ENCODE measurements around the gene ZC3H14. TPM values are rescaled to one million over a fixed set of nuclear protein-coding genes. Genes with fewer than 3 reads are reported as not detected.

ZC3H14 gene
- total and polyA plus RNA-seq, 12 donors: 24.5 to 49.4 (median 38.0) TPM

DNA sequence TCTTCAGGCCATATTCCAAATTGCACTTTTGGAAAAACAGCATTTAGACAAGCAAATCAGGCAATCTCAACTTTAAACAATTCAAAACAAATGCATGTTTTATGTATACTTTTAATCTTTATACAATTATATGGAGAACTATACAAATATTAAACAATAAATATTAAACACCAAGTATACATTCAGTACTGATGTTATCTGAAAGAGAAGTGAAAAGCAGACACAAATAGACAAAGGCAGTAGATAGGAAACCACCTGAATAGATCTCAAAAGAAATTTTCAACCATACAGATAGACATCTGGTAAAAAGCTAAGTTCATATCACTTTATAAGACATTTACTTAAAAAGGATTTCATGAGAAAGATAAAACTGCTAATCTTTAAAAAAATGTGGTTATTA is 65.2 kb downstream of the ZC3H14 start:
- Histone ChIP-seq H3K4me1 (no peaks in the 10 kb centered on the region), H3K27me3 (no peaks in the 10 kb centered on the region), H3K36me3 (no peaks in the 10 kb centered on the region), H3K9me3 (no peaks in the 10 kb centered on the region), H3K27ac (no peak overlapping the region), H3K4me3 (no peak overlapping the region)
- ATAC-seq (no peak), DNase-seq (no peak)
- intact Hi-C loops (cut with DNase I): no loop called here
- no peak for TF ChIP-seq CTCF (IDR thresholded peaks at IDR 0.05)

DNA sequence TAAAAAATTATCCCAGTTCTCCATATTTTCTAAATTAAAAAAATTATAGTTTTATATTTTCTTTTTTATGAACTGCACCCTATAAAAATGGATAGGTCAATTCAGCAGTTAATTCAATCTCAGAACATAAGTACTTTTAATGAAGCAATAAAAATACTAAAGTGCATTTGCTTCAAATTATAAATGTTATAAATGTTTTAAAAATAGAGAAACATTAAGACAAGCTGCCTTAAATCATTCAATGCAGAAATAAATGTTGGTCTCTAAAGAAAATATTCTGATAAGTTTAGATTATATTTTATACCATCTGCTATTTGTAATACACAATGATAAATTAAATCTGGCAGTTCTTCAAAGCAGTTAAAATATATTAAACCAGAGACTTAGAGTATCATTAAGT is 65.6 kb downstream of the ZC3H14 start:
- no peaks in the 10 kb centered on the region for H3K4me1 ChIP-seq
- no peaks in the 10 kb centered on the region for H3K9me3 ChIP-seq
- no peak overlapping the region for H3K27ac ChIP-seq
- ATAC-seq (no peak), DNase-seq (no peak)
- TF ChIP-seq CTCF (IDR thresholded peaks at IDR 0.05): no peak
- H3K36me3 ChIP-seq: no peaks in the 10 kb centered on the region
- intact Hi-C loops (cut with DNase I): no loop called here
- H3K27me3 ChIP-seq: no peaks in the 10 kb centered on the region
- no peak overlapping the region for H3K4me3 ChIP-seq

GRCh38 chr14:88630565-88630964 is 67.7 kb downstream of the ZC3H14 start:
- TF ChIP-seq CTCF (IDR thresholded peaks at IDR 0.05): no peak
- Histone ChIP-seq H3K9me3 (no peaks in the 10 kb centered on the region), H3K27ac (no peak overlapping the region), H3K4me1 (no peaks in the 10 kb centered on the region), H3K36me3 (no peaks in the 10 kb centered on the region), H3K4me3 (no peak overlapping the region), H3K27me3 (no peaks in the 10 kb centered on the region)
- ATAC-seq: no peak
- intact Hi-C loops (cut with DNase I): no loop called here
- DNase-seq: no peak
- 42 to 49% methylated on average over 6 of the region's 6 CpGs for WGBS, 2 donors

- 54 to 60% methylated on average over 3 of the region's 3 CpGs for WGBS, 2 donors
- DNase-seq: no peak
- Histone ChIP-seq H3K4me3 (no peak overlapping the region), H3K9me3 (no peaks in the 10 kb centered on the region), H3K27me3 (no peaks in the 10 kb centered on the region), H3K36me3 (no peaks in the 10 kb centered on the region), H3K27ac (no peak overlapping the region), H3K4me1 (no peaks in the 10 kb centered on the region)
- no peak for TF ChIP-seq CTCF (IDR thresholded peaks at IDR 0.05)
- ATAC-seq: no peak
- intact Hi-C loops (cut with DNase I): no loop called here
Measured at GRCh38 chr14:88631091-88631490, 68.3 kb downstream of the ZC3H14 start.

GRCh38 chr14:88632512-88632911 is 69.7 kb downstream of the ZC3H14 start:
- no peak overlapping the region for H3K4me3 ChIP-seq
- WGBS, 2 donors: 75 to 89% methylated on average over 2 of the region's 2 CpGs
- no peaks in the 10 kb centered on the region for H3K36me3 ChIP-seq
- H3K27ac ChIP-seq: no peak overlapping the region
- no peak for DNase-seq
- no peaks in the 10 kb centered on the region for H3K4me1 ChIP-seq
- TF ChIP-seq CTCF (IDR thresholded peaks at IDR 0.05): no peak
- H3K9me3 ChIP-seq: no peaks in the 10 kb centered on the region
- intact Hi-C loops (cut with DNase I): no loop called here
- no peaks in the 10 kb centered on the region for H3K27me3 ChIP-seq
- no peak for ATAC-seq
